GM12873 (cell line): Measurements from ENCODE around the gene PALLD.

Experiments
- CTCF ChIP-seq: IDR thresholded peaks from 2 replicates; pipeline ENCODE4 v1.5.1; 2012; ENCODE audit warnings: low read depth, mild to moderate bottlenecking, moderate library complexity, low read length, control low read depth; ENCODE audit not compliant: insufficient read depth; ENCODE audit errors: missing control alignments

The PALLD gene

GRCh38 chr4:168826620-168827019, 329.8 kb downstream of the PALLD start:
- TF ChIP-seq CTCF, result no peak

GRCh38 chr4:168830777-168831512, 334.1 kb downstream of the PALLD start:
- no peak for TF ChIP-seq CTCF

GRCh38 chr4:168831585-168831918, 334.7 kb downstream of the PALLD start:
- TF ChIP-seq CTCF, result no peak

- no peak for TF ChIP-seq CTCF
Measured at GRCh38 chr4:168831919-168832762, 335.3 kb downstream of the PALLD start.

GRCh38 chr4:168832763-168833575, 336.1 kb downstream of the PALLD start:
- no peak for TF ChIP-seq CTCF

- TF ChIP-seq CTCF, result no peak
Measured at GRCh38 chr4:168833881-168834280, 337.0 kb downstream of the PALLD start.
